Neural cell (in vitro differentiated cells): ENCODE results near the gene FANCL.

Source experiments
- EZH2 ChIP-seq: fragments of 200-600, 300-800 bp; shearing (Covaris generic), sonication (generic); IDR thresholded peaks from 2 replicates; pipeline ENCODE4 v1.6.1; 2014; ENCODE audit warnings: antibody characterized with exemption, low read length, borderline replicate concordance, mild to moderate bottlenecking; ENCODE audit not compliant: insufficient read depth, poor library complexity, severe bottlenecking
- POLR2AphosphoS5 ChIP-seq: IDR thresholded peaks from 2 replicates; pipeline ENCODE4 v1.6.1; 2012
- RAD21 ChIP-seq: fragments of 450-650 bp; conservative IDR thresholded peaks from 2 replicates; pipeline ENCODE4 v1.6.1; 2014; ENCODE audit warnings: antibody characterized with exemption, mild to moderate bottlenecking, moderate library complexity
- TAF1 ChIP-seq: IDR thresholded peaks from 2 replicates; pipeline ENCODE4 v1.6.1; 2012; ENCODE audit warnings: low read depth
- TF ChIP-seq, protein P1 (sequence below): fragments of 450-650 bp; IDR thresholded peaks from 2 replicates; pipeline ENCODE4 v1.5.1; 2014; ENCODE audit warnings: antibody characterized with exemption, mild to moderate bottlenecking, moderate library complexity; ENCODE audit not compliant: poor library complexity, severe bottlenecking

DNA sequence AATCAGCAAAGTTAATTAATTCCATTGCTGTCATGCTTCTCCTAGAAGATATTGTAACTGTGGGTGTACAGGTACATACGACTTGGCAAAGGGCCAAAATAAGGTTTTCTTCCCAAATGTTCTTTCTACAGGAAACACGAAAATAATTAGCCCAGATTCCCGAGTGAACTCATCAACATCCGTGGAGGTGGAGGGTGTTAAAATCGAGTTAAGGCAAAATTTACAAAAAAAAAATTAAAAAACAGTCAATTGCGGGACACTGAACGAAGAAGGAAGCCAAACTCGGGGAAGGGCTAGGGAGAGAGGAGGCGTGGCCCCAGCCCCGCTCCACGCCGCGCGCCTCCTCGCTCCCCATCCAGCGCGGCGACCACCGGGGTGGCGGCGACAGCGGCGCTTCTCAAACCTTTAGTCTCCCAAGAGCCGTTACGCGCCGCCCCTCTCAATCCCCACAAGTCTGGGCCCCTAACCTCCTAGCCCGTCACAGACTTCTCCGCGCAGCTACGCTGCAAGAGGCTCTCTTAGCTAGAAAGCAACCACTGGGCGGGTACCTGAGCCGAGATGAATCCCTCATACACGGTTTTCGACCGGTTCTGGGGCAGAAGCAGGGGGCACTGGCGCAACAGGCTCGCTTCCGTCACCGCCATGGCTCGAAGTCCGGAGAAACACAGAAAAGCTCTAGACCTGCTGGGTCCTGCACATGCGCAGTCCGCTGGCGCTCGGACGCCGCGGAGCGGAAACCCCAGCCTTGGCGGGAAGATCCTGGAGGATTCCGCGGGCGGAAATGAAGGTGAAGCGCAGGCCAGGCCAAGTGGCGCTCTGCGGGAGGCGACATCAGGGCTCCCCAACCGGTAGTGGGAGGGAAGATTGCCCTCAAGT lies at the start of gene FANCL:
- TF ChIP-seq, protein P1, sequence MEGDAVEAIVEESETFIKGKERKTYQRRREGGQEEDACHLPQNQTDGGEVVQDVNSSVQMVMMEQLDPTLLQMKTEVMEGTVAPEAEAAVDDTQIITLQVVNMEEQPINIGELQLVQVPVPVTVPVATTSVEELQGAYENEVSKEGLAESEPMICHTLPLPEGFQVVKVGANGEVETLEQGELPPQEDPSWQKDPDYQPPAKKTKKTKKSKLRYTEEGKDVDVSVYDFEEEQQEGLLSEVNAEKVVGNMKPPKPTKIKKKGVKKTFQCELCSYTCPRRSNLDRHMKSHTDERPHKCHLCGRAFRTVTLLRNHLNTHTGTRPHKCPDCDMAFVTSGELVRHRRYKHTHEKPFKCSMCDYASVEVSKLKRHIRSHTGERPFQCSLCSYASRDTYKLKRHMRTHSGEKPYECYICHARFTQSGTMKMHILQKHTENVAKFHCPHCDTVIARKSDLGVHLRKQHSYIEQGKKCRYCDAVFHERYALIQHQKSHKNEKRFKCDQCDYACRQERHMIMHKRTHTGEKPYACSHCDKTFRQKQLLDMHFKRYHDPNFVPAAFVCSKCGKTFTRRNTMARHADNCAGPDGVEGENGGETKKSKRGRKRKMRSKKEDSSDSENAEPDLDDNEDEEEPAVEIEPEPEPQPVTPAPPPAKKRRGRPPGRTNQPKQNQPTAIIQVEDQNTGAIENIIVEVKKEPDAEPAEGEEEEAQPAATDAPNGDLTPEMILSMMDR: peak; percentile 49
- no peak for TF ChIP-seq EZH2
- TF ChIP-seq POLR2AphosphoS5: peak; percentile 47
- TF ChIP-seq RAD21: peak; percentile 62
- no peak for TF ChIP-seq TAF1
